ENCODE measurements around the gene ALK.

The ALK gene

DNA sequence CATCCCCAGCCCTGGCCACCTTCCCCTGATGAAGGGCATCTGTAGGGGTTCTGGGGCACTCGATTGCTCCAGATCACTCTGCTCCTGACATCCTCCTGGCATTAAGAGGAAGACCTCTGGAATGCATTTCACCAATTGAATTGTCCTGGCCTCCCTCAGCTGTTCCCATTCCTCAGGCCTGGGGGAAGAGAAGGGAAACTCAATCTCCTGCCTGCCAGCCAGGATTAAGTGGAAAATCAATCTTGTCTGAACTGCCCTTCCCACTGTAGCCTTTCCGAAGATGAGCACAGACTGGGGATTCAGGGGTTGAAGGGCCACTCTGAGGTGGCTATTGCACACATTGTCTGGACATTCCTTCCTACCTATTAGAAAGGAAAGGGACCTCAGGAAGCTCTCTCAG is 99.8 kb downstream of the ALK start:
- Histone ChIP-seq H3K4me1 (ENCODE audit: insufficient read depth, low read length, severe bottlenecking) (no peaks in the 10 kb centered on the region), H3K4me2 (ENCODE audit: low read length) (no peak overlapping the region), H3K27ac (ENCODE audit: low read depth, low read length, poor library complexity, severe bottlenecking) (no peak overlapping the region), H3K9ac (ENCODE audit: low read length) (no peak overlapping the region), H3K27me3 (ENCODE audit: insufficient read depth, low read length) (no peaks in the 10 kb centered on the region), H3F3A (ENCODE audit: insufficient read depth, low read length) (no peaks in the 10 kb centered on the region), H3K4me3 (ENCODE audit: low read depth, low read length, poor library complexity, severe bottlenecking) (no peak overlapping the region), H4K20me1 (ENCODE audit: insufficient read depth, low read length) (no peaks in the 10 kb centered on the region), H3K9me2 (ENCODE audit: low read depth, low read length) (no peaks in the 10 kb centered on the region), H3K36me3 (ENCODE audit: insufficient read depth, low read length) (no peaks in the 10 kb centered on the region), H3K79me2 (ENCODE audit: insufficient read depth, low read length) (no peaks in the 10 kb centered on the region), H3K9me3 (ENCODE audit: low read length) (no peaks in the 10 kb centered on the region), H2AFZ (ENCODE audit: low read length) (no peak overlapping the region)
- no peak for TF ChIP-seq EZH2 (IDR thresholded peaks at IDR 0.05; ENCODE audit: borderline replicate concordance, low read length)
- TF ChIP-seq, protein P1, sequence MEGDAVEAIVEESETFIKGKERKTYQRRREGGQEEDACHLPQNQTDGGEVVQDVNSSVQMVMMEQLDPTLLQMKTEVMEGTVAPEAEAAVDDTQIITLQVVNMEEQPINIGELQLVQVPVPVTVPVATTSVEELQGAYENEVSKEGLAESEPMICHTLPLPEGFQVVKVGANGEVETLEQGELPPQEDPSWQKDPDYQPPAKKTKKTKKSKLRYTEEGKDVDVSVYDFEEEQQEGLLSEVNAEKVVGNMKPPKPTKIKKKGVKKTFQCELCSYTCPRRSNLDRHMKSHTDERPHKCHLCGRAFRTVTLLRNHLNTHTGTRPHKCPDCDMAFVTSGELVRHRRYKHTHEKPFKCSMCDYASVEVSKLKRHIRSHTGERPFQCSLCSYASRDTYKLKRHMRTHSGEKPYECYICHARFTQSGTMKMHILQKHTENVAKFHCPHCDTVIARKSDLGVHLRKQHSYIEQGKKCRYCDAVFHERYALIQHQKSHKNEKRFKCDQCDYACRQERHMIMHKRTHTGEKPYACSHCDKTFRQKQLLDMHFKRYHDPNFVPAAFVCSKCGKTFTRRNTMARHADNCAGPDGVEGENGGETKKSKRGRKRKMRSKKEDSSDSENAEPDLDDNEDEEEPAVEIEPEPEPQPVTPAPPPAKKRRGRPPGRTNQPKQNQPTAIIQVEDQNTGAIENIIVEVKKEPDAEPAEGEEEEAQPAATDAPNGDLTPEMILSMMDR (IDR thresholded peaks at IDR 0.05; ENCODE audit: low read length): no peak

DNA sequence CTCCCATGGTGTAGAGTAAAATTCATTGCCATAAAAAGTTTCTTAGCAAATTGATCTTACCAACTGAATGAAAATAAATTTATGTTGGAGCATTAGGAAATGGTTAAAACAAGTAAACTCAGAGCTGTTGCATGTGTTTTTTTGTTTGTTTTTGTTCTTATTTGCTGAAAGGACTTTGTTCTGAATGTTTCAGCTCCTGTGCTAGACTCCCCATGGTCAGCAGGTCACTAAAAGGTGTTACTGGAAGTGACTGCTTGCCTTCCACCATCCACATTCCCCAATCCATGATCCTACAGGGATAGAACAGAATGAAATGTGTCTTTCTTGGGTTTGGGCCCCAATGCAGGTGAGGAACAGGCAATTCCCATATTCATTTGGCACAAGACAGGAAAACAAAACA is 101.8 kb downstream of the ALK start:
- no peaks in the 10 kb centered on the region for H3K9me3 ChIP-seq (ENCODE audit: low read length)
- H3K79me2 ChIP-seq (ENCODE audit: insufficient read depth, low read length): no peaks in the 10 kb centered on the region
- no peak overlapping the region for H3K4me2 ChIP-seq (ENCODE audit: low read length)
- no peaks in the 10 kb centered on the region for H3K27me3 ChIP-seq (ENCODE audit: insufficient read depth, low read length)
- H3K4me3 ChIP-seq (ENCODE audit: low read depth, low read length, poor library complexity, severe bottlenecking): no peak overlapping the region
- H3K4me1 ChIP-seq (ENCODE audit: insufficient read depth, low read length, severe bottlenecking): no peaks in the 10 kb centered on the region
- no peak overlapping the region for H2AFZ ChIP-seq (ENCODE audit: low read length)
- TF ChIP-seq EZH2 (IDR thresholded peaks at IDR 0.05; ENCODE audit: borderline replicate concordance, low read length): no peak
- TF ChIP-seq, protein P1 (IDR thresholded peaks at IDR 0.05; ENCODE audit: low read length): no peak
- H3K36me3 ChIP-seq (ENCODE audit: insufficient read depth, low read length): no peaks in the 10 kb centered on the region
- H4K20me1 ChIP-seq (ENCODE audit: insufficient read depth, low read length): no peaks in the 10 kb centered on the region
- H3F3A ChIP-seq (ENCODE audit: insufficient read depth, low read length): no peaks in the 10 kb centered on the region
- H3K27ac ChIP-seq (ENCODE audit: low read depth, low read length, poor library complexity, severe bottlenecking): no peak overlapping the region
- no peak overlapping the region for H3K9ac ChIP-seq (ENCODE audit: low read length)
- H3K9me2 ChIP-seq (ENCODE audit: low read depth, low read length): no peaks in the 10 kb centered on the region

DNA sequence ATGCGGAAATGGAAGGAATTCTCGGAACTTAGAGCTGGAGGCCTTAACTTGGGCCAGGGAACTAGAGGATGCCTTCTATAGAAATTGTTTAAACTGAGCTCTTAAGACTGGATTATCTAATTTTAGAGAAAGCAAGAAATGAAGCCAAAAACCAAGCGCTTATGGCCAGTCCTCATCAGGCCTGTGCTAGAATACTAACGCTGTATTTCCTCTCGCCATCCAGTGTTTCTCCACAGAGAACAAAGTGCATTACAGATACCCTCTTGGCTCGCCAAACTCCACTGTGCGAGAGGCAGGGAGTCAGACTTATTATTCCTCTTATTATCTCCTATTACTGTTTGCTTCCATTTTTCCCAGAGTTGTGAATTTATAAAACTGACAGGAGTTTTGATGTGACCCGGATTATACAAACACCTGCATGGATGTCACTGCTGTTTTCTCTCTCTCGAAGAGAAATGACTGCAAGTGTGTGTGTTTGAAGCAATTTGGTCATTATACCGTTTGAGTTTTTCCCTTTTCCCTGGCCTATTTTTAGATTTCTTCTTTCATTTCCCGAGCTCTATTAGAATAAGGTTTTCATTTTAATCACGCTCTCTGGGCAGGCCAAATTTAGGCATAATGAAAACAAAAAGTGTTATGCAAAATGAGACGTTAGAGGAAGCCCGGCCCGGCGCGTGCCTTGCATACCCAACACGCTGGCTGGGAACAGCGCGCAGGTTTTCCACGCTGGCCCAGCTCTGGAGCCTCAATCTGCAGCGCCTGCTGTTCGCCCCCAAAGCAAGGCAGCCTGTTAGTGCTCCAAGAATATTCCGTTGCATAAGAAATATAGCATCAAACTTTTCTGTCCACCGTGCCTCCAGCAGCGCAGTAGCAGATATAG is 103.3 kb downstream of the ALK start:
- H3K27me3 ChIP-seq (ENCODE audit: insufficient read depth, low read length): no peaks in the 10 kb centered on the region
- no peaks in the 10 kb centered on the region for H3K4me1 ChIP-seq (ENCODE audit: insufficient read depth, low read length, severe bottlenecking)
- no peak overlapping the region for H3K9ac ChIP-seq (ENCODE audit: low read length)
- H3K9me2 ChIP-seq (ENCODE audit: low read depth, low read length): no peaks in the 10 kb centered on the region
- no peaks in the 10 kb centered on the region for H4K20me1 ChIP-seq (ENCODE audit: insufficient read depth, low read length)
- TF ChIP-seq, protein P1 (IDR thresholded peaks at IDR 0.05; ENCODE audit: low read length): no peak
- TF ChIP-seq EZH2 (IDR thresholded peaks at IDR 0.05; ENCODE audit: borderline replicate concordance, low read length): no peak
- no peak overlapping the region for H3K4me2 ChIP-seq (ENCODE audit: low read length)
- H3K79me2 ChIP-seq (ENCODE audit: insufficient read depth, low read length): no peaks in the 10 kb centered on the region
- H3K9me3 ChIP-seq (ENCODE audit: low read length): no peaks in the 10 kb centered on the region
- H2AFZ ChIP-seq (ENCODE audit: low read length): no peak overlapping the region
- no peak overlapping the region for H3K4me3 ChIP-seq (ENCODE audit: low read depth, low read length, poor library complexity, severe bottlenecking)
- no peaks in the 10 kb centered on the region for H3F3A ChIP-seq (ENCODE audit: insufficient read depth, low read length)
- no peak overlapping the region for H3K27ac ChIP-seq (ENCODE audit: low read depth, low read length, poor library complexity, severe bottlenecking)
- H3K36me3 ChIP-seq (ENCODE audit: insufficient read depth, low read length): no peaks in the 10 kb centered on the region
